A673 (cell line): Measurements from ENCODE around the gene HCK. TPM values are rescaled to one million over a fixed set of nuclear protein-coding genes. Genes with fewer than 3 reads are reported as not detected.

Experiments used
- BruUV-seq: library from RNA; stranded (reverse); fragments of 400-500 nt; replicated peaks from 2 replicates; lab custom pipeline; 2021; lab: Mats Ljungman, UMichigan
- CTCF ChIA-PET: fragments of 300-600 bp; sonication (Branson Sonifier 250); formaldehyde crosslinking; loops from one replicate; lab custom pipeline; 2022; ENCODE audit warnings: antibody characterized with exemption; lab: Charles Lee
- POLR2A ChIA-PET: fragments of 300-600 bp; sonication (Branson Sonifier 250); formaldehyde crosslinking; loops from one replicate; lab custom pipeline; 2022; ENCODE audit warnings: antibody characterized with exemption; ENCODE audit not compliant: low non-redundant PET; lab: Charles Lee
- DNase-seq: peaks from one replicate; pipeline ENCODE4 v3.0.0-alpha.2; 2015; ENCODE audit warnings: low spot score
- H3K27ac ChIP-seq: fragments of 200-600 bp; sonication (generic); 2 replicates; pipeline ENCODE4 v1.5.1; 2016; ENCODE audit warnings: mixed run types, low read depth, mild to moderate bottlenecking, mixed read lengths, antibody characterized with exemption, low read length; ENCODE audit not compliant: poor library complexity, severe bottlenecking
- H3K27me3 ChIP-seq: fragments of 200-600 bp; sonication (generic); replicated peaks from 2 replicates; pipeline ENCODE4 v1.6.1; 2017; ENCODE audit warnings: mixed run types, low read depth, mild to moderate bottlenecking, mixed read lengths, antibody characterized with exemption, low read length; ENCODE audit not compliant: insufficient read depth, poor library complexity
- H3K36me3 ChIP-seq: fragments of 200-600 bp; sonication (generic); 2 replicates; pipeline ENCODE4 v1.6.1; 2016; ENCODE audit warnings: mixed run types, mild to moderate bottlenecking, mixed read lengths, antibody characterized with exemption, low read length; ENCODE audit not compliant: insufficient read depth, poor library complexity, severe bottlenecking
- H3K4me1 ChIP-seq: fragments of 200-600 bp; sonication (generic); 2 replicates; pipeline ENCODE4 v1.6.1; 2017; ENCODE audit warnings: mixed run types, mild to moderate bottlenecking, mixed read lengths, antibody characterized with exemption, low read length; ENCODE audit not compliant: insufficient read depth, poor library complexity, severe bottlenecking
- H3K4me3 ChIP-seq: fragments of 200-600 bp; sonication (generic); 2 replicates; pipeline ENCODE4 v1.5.1; 2016; ENCODE audit warnings: low read depth, mixed run types, mild to moderate bottlenecking, mixed read lengths, low read length; ENCODE audit not compliant: poor library complexity, severe bottlenecking
- H3K9me3 ChIP-seq: fragments of 200-600 bp; sonication (generic); 2 replicates; pipeline ENCODE4 v1.6.1; 2016; ENCODE audit warnings: mixed run types, low read depth, mild to moderate bottlenecking, mixed read lengths, antibody characterized with exemption, low read length; ENCODE audit not compliant: poor library complexity, severe bottlenecking
- CTCF ChIP-seq: fragments of 300-800, 200-600 bp; sonication (generic); conservative IDR thresholded peaks from 2 replicates; pipeline ENCODE4 v1.5.1; 2017; ENCODE audit warnings: low read depth, mild to moderate bottlenecking, antibody characterized with exemption, low read length, moderate library complexity, mixed read lengths
- EZH2 ChIP-seq: fragments of 200-600 bp; sonication (generic); IDR thresholded peaks from 2 replicates; pipeline ENCODE4 v1.6.1; 2017; ENCODE audit warnings: borderline replicate concordance, low read depth, mild to moderate bottlenecking, mixed read lengths, antibody characterized with exemption, low read length; ENCODE audit not compliant: poor library complexity, severe bottlenecking
- intact Hi-C: fragments of 100-400 bp; cut with micrococcal nuclease; formaldehyde crosslinking; loops from one replicate; pipeline ENCODE4 v1.10.0; 2022; ENCODE audit not compliant: unreplicated experiment
- total RNA-seq: library from RNA; stranded (reverse); gene quantifications from 2 replicates; pipeline ENCODE4 v1.2.3, GENCODE V29; 2021

Gene HCK
- total RNA-seq, 1 experiment from 2014 or later: not detected

- Histone ChIP-seq H3K4me1 (no peaks in the 10 kb centered on the region), H3K36me3 (peaks cover 66% of the 10 kb centered on the region), H3K4me3 (no peak overlapping the region), H3K9me3 (no peaks in the 10 kb centered on the region), H3K27me3 (no peaks in the 10 kb centered on the region), H3K27ac (no peak overlapping the region)
- ChIA-PET CTCF (no interaction called here), POLR2A (no interaction called here)
- intact Hi-C loops: no loop called here
- no TSS peak for BruUV-seq
- no peak for DNase-seq
- TF ChIP-seq EZH2 (no peak), CTCF (no peak)
Observed at GRCh38 chr20:32140603-32141002, 88.6 kb downstream of the HCK start.

- Histone ChIP-seq H3K4me3 (no peak overlapping the region), H3K4me1 (no peaks in the 10 kb centered on the region), H3K9me3 (no peaks in the 10 kb centered on the region), H3K27ac (no peak overlapping the region), H3K27me3 (no peaks in the 10 kb centered on the region), H3K36me3 (peaks cover 75% of the 10 kb centered on the region)
- CTCF ChIA-PET: no interaction called here
- no TSS peak for BruUV-seq
- intact Hi-C loops: no loop called here
- no peak for DNase-seq
- TF ChIP-seq EZH2: no peak
- no peak for TF ChIP-seq CTCF
- POLR2A ChIA-PET: no interaction called here
Observed at GRCh38 chr20:32141465-32141980, 89.5 kb downstream of the HCK start.

GRCh38 chr20:32142088-32142487 is 90.0 kb downstream of the HCK start:
- no peak overlapping the region for H3K27ac ChIP-seq
- DNase-seq: no peak
- H3K27me3 ChIP-seq: no peaks in the 10 kb centered on the region
- peaks cover 78% of the 10 kb centered on the region for H3K36me3 ChIP-seq
- intact Hi-C loops: no loop called here
- TF ChIP-seq EZH2 (no peak), CTCF (no peak)
- no peaks in the 10 kb centered on the region for H3K9me3 ChIP-seq
- no peak overlapping the region for H3K4me3 ChIP-seq
- POLR2A ChIA-PET: no interaction called here
- H3K4me1 ChIP-seq: no peaks in the 10 kb centered on the region
- CTCF ChIA-PET: no interaction called here
- no TSS peak for BruUV-seq
